SK-N-SH (cell line): ENCODE data around the gene CRMP1.

Experiments
- EP300 ChIP-seq, 2 experiments: IDR thresholded peaks; 2 replicates each; pipeline versions ENCODE4 v1.4.0 to v1.6.1; 2012; ENCODE audit warnings: borderline replicate concordance in 1 of 2, low read depth in 1 of 2, low read length in 1 of 2
- GABPA ChIP-seq: IDR thresholded peaks from 2 replicates; pipeline ENCODE4 v1.4.0; 2012; ENCODE audit warnings: low read depth, mild to moderate bottlenecking
- JUND ChIP-seq: IDR thresholded peaks from 2 replicates; pipeline ENCODE4 v1.4.0; 2012
- MEF2A ChIP-seq: IDR thresholded peaks from 2 replicates; pipeline ENCODE4 v1.4.0; 2012; ENCODE audit warnings: low read depth, borderline replicate concordance
- NFIC ChIP-seq: IDR thresholded peaks from 2 replicates; pipeline ENCODE4 v1.4.0; 2012; ENCODE audit warnings: borderline replicate concordance
- POLR2AphosphoS5 ChIP-seq: IDR thresholded peaks from 2 replicates; pipeline ENCODE4 v1.6.1; 2012; ENCODE audit warnings: low read depth, low read length
- SMC3 ChIP-seq: IDR thresholded peaks from 2 replicates; pipeline ENCODE4 v1.6.1; 2012; ENCODE audit warnings: low read depth, low read length, improper control_type of control experiment
- TAF1 ChIP-seq: IDR thresholded peaks from 2 replicates; pipeline ENCODE4 v1.6.1; 2012; ENCODE audit warnings: low read depth, mild to moderate bottlenecking, low read length, moderate library complexity, borderline replicate concordance
- YY1 ChIP-seq: IDR thresholded peaks from 2 replicates; pipeline ENCODE4 v1.4.0; 2012; ENCODE audit warnings: low read depth, mild to moderate bottlenecking
- TF ChIP-seq, protein P1 (sequence below): IDR thresholded peaks from 2 replicates; pipeline ENCODE4 v1.4.0; 2012; ENCODE audit warnings: low read depth, borderline replicate concordance
- TF ChIP-seq, protein P2 (sequence below): fragments of 200-600 bp; sonication (generic); IDR thresholded peaks from 2 replicates; pipeline ENCODE4 v1.6.1; 2017; ENCODE audit warnings: antibody characterized with exemption, mild to moderate bottlenecking, moderate library complexity
- TF ChIP-seq, protein P3 (sequence below): IDR thresholded peaks from 2 replicates; pipeline ENCODE4 v1.4.0; 2012; ENCODE audit warnings: low read depth, borderline replicate concordance

DNA sequence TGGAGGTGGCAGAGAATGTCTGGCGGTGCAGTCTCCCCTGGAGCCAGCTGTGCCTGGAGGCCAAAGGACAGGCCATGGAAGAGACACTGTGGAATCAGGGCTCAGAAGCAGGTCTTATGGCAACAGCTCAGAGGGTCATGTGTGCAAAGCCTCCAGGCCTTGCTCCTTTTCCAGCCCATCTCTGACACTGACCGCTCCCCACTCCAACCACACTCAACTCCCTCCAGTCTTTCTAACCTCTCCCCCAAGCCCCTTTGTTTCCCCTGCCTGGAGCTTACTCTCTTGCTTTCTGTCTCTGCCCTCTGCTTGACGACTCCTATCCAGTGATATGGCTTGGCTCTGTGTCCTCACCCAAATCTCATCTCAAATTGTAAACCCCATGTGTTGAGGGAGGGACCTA is 34.2 kb upstream of the CRMP1 start:
- TF ChIP-seq, protein P1, sequence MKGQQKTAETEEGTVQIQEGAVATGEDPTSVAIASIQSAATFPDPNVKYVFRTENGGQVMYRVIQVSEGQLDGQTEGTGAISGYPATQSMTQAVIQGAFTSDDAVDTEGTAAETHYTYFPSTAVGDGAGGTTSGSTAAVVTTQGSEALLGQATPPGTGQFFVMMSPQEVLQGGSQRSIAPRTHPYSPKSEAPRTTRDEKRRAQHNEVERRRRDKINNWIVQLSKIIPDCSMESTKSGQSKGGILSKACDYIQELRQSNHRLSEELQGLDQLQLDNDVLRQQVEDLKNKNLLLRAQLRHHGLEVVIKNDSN: no peak
- no peak for TF ChIP-seq POLR2AphosphoS5
- no peak for TF ChIP-seq TAF1
- TF ChIP-seq, protein P2, sequence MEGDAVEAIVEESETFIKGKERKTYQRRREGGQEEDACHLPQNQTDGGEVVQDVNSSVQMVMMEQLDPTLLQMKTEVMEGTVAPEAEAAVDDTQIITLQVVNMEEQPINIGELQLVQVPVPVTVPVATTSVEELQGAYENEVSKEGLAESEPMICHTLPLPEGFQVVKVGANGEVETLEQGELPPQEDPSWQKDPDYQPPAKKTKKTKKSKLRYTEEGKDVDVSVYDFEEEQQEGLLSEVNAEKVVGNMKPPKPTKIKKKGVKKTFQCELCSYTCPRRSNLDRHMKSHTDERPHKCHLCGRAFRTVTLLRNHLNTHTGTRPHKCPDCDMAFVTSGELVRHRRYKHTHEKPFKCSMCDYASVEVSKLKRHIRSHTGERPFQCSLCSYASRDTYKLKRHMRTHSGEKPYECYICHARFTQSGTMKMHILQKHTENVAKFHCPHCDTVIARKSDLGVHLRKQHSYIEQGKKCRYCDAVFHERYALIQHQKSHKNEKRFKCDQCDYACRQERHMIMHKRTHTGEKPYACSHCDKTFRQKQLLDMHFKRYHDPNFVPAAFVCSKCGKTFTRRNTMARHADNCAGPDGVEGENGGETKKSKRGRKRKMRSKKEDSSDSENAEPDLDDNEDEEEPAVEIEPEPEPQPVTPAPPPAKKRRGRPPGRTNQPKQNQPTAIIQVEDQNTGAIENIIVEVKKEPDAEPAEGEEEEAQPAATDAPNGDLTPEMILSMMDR: no peak
- TF ChIP-seq SMC3: no peak
- TF ChIP-seq NFIC: no peak
- no peak for TF ChIP-seq MEF2A
- no peak for TF ChIP-seq GABPA
- TF ChIP-seq YY1: no peak
- TF ChIP-seq, protein P3, sequence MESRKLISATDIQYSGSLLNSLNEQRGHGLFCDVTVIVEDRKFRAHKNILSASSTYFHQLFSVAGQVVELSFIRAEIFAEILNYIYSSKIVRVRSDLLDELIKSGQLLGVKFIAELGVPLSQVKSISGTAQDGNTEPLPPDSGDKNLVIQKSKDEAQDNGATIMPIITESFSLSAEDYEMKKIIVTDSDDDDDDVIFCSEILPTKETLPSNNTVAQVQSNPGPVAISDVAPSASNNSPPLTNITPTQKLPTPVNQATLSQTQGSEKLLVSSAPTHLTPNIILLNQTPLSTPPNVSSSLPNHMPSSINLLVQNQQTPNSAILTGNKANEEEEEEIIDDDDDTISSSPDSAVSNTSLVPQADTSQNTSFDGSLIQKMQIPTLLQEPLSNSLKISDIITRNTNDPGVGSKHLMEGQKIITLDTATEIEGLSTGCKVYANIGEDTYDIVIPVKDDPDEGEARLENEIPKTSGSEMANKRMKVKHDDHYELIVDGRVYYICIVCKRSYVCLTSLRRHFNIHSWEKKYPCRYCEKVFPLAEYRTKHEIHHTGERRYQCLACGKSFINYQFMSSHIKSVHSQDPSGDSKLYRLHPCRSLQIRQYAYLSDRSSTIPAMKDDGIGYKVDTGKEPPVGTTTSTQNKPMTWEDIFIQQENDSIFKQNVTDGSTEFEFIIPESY: no peak
- no peak for TF ChIP-seq EP300 (IDR thresholded peaks at IDR 0.05; ENCODE audit: borderline replicate concordance in 1 of 2, low read depth in 1 of 2, low read length in 1 of 2)
- TF ChIP-seq JUND: no peak
